RWPE2 (cell line): ENCODE results near the gene SLK.

Experiments used
- ATAC-seq: fragments of 200-7000 bp; cut with Tn5 transposase; 3 replicates; pipeline ENCODE4 v1.9.1; 2021; ENCODE audit warnings: low read depth
- DNase-seq: peaks from one replicate; pipeline ENCODE4 v3.0.0-alpha.2; 2020; ENCODE audit warnings: low spot score
- H3K27ac ChIP-seq: fragments of 450-650 bp; 2 replicates; pipeline ENCODE4 v1.5.1; 2017; ENCODE audit warnings: mild to moderate bottlenecking; ENCODE audit not compliant: poor library complexity, severe bottlenecking
- H3K27me3 ChIP-seq: fragments of 250-450 bp; sonication (Bioruptor Pico); 2 replicates; pipeline ENCODE4 v1.5.1; 2021; ENCODE audit warnings: mild to moderate bottlenecking, moderate library complexity; ENCODE audit not compliant: insufficient read depth, poor library complexity, severe bottlenecking
- H3K36me3 ChIP-seq: fragments of 250-450 bp; sonication (Bioruptor Pico); 2 replicates; pipeline ENCODE4 v1.5.1; 2020; ENCODE audit warnings: low read depth, mild to moderate bottlenecking, moderate library complexity
- H3K4me1 ChIP-seq: fragments of 250-450 bp; sonication (Bioruptor Pico); 2 replicates; pipeline ENCODE4 v1.5.1; 2021; ENCODE audit warnings: mild to moderate bottlenecking, moderate library complexity; ENCODE audit not compliant: insufficient read depth, poor library complexity, severe bottlenecking
- H3K4me3 ChIP-seq: fragments of 250-450 bp; sonication (Bioruptor Pico); 2 replicates; pipeline ENCODE4 v1.5.1; 2021; ENCODE audit warnings: mild to moderate bottlenecking, moderate library complexity; ENCODE audit not compliant: severe bottlenecking
- H3K9me3 ChIP-seq: fragments of 250-450 bp; sonication (Bioruptor Pico); 2 replicates; pipeline ENCODE4 v1.5.1; 2021; ENCODE audit warnings: mild to moderate bottlenecking, moderate library complexity; ENCODE audit not compliant: severe bottlenecking
- CTCF ChIP-seq: fragments of 450-650 bp; IDR thresholded peaks from one replicate; pipeline ENCODE4 v1.5.1; 2017; ENCODE audit warnings: mild to moderate bottlenecking, moderate library complexity; ENCODE audit not compliant: poor library complexity, severe bottlenecking

Gene SLK

GRCh38 chr10:103960103-103960502 is 6.8 kb upstream of the SLK start:
- no peak for ATAC-seq
- Histone ChIP-seq H3K27ac (peak overlapping the region; percentile 56), H3K4me3 (no peak overlapping the region), H3K27me3 (no peaks in the 10 kb centered on the region), H3K36me3 (no peaks in the 10 kb centered on the region), H3K9me3 (no peaks in the 10 kb centered on the region), H3K4me1 (peaks cover 19% of the 10 kb centered on the region)
- no peak for DNase-seq
- no peak for TF ChIP-seq CTCF

DNA sequence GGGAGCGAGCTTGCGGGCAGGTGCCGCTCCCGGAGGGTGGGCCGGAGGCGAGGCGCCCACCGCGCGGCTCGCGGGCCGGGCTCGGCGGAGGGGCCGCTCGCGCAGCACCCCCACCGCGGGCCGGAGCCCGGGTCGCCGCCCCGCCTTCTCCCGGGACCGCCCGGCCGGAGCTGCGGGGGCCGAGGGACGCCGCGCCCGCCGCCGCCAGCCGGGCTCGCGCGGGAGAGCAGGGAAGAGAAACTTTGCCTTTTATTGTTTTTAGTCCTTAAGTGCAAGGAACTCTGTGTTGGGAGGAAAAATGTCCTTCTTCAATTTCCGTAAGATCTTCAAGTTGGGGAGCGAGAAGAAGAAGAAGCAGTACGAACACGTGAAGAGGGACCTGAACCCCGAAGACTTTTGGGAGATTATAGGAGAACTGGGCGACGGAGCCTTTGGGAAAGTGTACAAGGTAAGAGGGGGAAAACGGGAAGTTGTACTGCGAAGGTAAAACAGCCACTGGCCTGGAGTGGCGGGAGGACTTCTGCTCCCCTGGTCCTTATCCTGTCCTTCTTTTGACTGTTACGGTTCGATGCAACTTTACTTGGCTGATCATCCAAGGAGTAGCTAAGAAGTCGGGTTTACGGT is 620 bp downstream of the SLK start:
- no peak for TF ChIP-seq CTCF
- Histone ChIP-seq H3K27me3 (no peaks in the 10 kb centered on the region), H3K4me3 (peak overlapping the region; percentile 99), H3K4me1 (peaks cover 19% of the 10 kb centered on the region), H3K27ac (peak overlapping the region; percentile 77), H3K36me3 (peaks cover 5% of the 10 kb centered on the region), H3K9me3 (no peaks in the 10 kb centered on the region)
- ATAC-seq (peak; percentile 31), DNase-seq (no peak)

- Histone ChIP-seq H3K27ac (peak overlapping the region; percentile 77), H3K4me3 (peak overlapping the region; percentile 99), H3K27me3 (no peaks in the 10 kb centered on the region), H3K4me1 (peaks cover 22% of the 10 kb centered on the region), H3K36me3 (peaks cover 8% of the 10 kb centered on the region), H3K9me3 (no peaks in the 10 kb centered on the region)
- no peak for DNase-seq
- no peak for ATAC-seq
- TF ChIP-seq CTCF: no peak
Measured at GRCh38 chr10:103968441-103969391, 1.8 kb downstream of the SLK start.

DNA sequence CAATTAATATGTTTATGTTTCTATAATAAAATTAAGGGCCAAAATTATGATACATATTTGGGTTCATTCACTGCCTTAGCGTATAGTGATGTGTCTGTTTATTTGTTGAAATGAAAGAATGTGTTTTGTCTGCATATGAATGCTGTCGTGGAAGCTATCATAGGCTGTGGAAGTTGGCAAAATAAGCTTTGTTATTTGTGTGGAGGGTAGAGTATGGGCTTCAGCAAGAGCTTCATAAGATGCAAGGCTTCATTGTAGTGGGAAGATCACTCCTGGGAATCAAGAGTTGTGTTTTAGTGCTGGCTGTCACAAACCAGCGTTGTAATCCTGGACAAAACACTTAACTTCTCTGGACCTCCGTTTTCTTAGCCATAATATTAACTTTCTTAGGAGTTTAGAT is 2.5 kb downstream of the SLK start:
- H3K27ac ChIP-seq: peak overlapping the region; percentile 77
- DNase-seq (no peak), ATAC-seq (peak; percentile 22; the same call in 1 of the 3 replicates)

More for the DNA sequence above, 2.5 kb downstream of the SLK start:
- Histone ChIP-seq H3K9me3 (no peaks in the 10 kb centered on the region), H3K4me1 (peaks cover 22% of the 10 kb centered on the region), H3K27me3 (no peaks in the 10 kb centered on the region), H3K4me3 (peak overlapping the region; percentile 99), H3K36me3 (peaks cover 8% of the 10 kb centered on the region)
- no peak for TF ChIP-seq CTCF
